Fibroblast of villous mesenchyme (primary cell): Measurements from ENCODE around the gene NR6A1. TPM values are rescaled to one million over a fixed set of nuclear protein-coding genes. Genes with fewer than 3 reads are reported as not detected.

ENCODE experiments used
- DNase-seq: peaks from one replicate; pipeline ENCODE4 v3.0.0-alpha.2; 2010; ENCODE audit warnings: low read depth
- H3K4me3 ChIP-seq: 2 replicates; pipeline ENCODE4 v1.5.1; 2011; ENCODE audit warnings: low read depth, mild to moderate bottlenecking, low read length
- total RNA-seq: library from RNA; depleted of rRNA; stranded (reverse); fragments of >200 nt; gene quantifications from 2 replicates; pipeline ENCODE4 v1.2.3, GENCODE V29; 2012
- TF ChIP-seq, protein P1 (sequence below): IDR thresholded peaks from 2 replicates; pipeline ENCODE4 v1.5.1; 2012; ENCODE audit warnings: low read depth, mild to moderate bottlenecking, low read length; ENCODE audit not compliant: insufficient read depth

The NR6A1 gene
- total RNA-seq, 1 donor: under 0.01 TPM

DNA sequence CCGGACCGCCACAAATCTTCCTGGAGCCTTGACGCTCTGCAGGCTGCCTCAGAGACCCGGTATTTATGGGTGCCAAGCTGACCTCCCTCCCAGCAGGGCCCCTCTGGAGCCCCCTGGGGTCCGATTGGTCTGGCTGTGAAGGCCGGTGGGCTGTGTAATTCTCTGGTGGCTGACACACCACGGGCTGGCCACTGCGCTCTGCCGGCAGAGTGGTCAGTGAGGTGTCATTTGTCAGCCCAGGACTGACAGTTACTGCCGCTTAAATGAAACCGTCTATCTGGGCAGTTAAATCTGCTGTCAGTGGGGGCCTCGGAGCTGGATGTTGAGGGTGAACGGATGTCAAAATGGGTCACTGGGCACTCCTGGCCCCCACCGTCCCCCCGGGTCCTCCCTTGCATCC lies 274.6 kb downstream of the NR6A1 start:
- TF ChIP-seq, protein P1, sequence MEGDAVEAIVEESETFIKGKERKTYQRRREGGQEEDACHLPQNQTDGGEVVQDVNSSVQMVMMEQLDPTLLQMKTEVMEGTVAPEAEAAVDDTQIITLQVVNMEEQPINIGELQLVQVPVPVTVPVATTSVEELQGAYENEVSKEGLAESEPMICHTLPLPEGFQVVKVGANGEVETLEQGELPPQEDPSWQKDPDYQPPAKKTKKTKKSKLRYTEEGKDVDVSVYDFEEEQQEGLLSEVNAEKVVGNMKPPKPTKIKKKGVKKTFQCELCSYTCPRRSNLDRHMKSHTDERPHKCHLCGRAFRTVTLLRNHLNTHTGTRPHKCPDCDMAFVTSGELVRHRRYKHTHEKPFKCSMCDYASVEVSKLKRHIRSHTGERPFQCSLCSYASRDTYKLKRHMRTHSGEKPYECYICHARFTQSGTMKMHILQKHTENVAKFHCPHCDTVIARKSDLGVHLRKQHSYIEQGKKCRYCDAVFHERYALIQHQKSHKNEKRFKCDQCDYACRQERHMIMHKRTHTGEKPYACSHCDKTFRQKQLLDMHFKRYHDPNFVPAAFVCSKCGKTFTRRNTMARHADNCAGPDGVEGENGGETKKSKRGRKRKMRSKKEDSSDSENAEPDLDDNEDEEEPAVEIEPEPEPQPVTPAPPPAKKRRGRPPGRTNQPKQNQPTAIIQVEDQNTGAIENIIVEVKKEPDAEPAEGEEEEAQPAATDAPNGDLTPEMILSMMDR: no peak
- no peak for DNase-seq
- no peak overlapping the region for H3K4me3 ChIP-seq

DNA sequence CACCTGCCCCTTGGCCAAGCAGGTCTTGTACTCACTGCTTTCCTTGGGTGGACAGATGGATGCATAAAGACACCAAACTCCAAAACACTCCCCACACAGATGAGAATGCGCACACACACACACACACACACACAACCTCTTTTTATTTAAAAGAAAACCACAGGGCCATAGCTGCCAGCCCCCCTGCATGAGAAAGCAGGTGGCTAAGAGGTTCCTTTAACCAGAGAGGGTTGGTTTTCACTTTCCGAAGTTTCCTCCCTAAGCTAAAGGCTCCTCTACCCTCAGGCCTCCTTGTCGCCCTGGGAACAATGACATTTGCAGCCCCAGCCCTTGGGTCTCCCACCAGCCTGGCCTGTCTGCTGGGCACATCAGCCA lies 275.0 kb downstream of the NR6A1 start:
- TF ChIP-seq, protein P1: no peak
- DNase-seq: no peak
- H3K4me3 ChIP-seq: no peak overlapping the region

DNA sequence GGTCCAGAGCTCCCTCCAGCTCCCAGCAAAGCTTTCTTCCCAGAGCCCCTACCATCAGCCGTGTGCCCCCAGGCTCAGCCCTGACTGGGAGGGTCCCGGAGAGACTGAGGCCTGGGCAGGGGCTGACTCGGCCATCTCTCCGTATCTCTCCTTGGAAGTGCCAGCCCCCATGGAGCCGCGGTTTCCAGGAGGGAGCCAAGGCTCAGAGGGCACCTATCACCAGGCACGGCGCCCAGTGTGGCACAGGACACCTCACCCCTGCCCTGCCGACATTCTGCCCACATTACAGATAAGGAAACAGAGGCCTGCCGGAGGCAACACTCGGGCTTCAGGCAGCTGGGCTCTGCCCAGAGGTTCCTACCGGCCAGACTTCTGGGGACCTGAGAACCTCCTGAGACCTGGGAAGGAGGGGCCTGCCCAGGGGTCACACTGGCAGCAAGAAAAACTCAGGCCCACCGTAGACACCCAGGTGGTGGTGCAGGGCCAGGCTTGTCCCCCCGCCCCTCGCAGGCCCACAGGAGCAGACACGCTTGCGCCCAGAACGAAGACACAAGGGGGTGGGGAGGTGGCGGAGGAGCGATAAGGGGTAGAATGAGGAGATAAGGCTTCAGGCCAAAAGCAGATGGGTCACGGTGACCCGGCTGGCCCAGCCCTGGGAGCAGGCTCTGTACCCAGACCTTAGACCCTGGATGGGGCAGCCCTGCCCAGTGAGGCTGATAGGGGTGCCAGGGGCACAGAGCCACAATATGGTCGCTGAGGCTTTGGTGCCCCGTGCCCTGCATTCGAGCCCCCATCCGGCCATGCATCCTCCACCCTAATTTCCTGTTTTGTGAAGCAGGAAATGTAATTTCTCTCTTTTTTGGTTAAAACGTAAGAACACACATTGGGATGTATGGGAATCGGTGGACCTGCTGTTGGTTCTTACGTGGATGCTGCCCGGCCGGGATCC lies 275.7 kb downstream of the NR6A1 start:
- no peak overlapping the region for H3K4me3 ChIP-seq
- no peak for DNase-seq
- TF ChIP-seq, protein P1: no peak

DNA sequence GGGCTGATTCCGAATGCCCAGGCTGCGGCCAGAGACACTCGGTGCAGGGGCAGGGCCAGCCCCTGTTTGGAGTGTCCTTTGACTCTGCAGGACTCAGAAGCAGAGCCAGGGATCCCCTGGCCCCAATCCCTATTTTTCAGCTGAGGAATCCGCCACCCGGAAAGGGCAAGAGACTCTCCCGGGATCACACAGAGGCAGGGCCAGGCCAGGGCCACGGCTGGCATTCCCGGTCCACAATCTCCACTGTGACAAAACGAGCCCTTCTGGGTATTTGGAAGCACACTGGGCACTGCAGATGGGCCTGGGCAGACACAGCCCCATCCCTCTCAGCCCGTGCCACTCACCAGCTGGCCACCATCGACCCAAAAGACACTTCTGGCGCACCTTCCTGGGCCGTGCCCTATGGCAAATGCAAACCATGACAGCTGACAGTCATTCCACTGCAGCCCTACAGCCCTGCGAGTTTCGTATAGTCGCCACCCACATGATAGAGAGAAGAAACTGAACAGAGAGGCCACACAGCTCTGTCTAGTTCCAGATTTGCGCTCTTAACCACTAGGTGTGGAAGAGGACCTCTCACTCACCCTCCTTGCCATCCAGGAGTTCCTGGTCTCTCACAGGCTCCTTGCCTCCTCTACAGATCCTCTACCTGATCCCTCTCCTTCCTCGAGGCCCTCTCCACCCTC lies 277.2 kb downstream of the NR6A1 start:
- DNase-seq: no peak
- no peak overlapping the region for H3K4me3 ChIP-seq
- TF ChIP-seq, protein P1: no peak

DNA sequence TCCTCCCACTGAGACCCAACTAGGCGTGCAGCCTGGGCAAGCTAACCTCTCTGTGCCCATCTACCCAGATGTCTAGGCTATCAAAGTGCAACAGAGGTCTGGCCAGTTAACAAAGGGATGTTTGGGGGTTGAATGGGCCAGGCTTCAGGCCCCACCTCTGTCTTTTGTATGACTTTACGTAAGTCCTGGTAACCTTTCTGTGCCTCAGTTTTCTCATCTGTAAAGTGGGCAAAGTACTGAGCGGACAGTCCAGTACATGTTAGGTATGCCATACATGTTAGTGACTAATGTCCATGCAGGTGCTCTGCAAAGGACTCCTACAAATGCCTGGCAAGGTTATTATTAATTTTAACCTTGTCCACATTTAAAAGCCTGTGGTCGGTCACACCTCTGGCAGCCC lies 277.9 kb downstream of the NR6A1 start:
- H3K4me3 ChIP-seq: no peak overlapping the region
- TF ChIP-seq, protein P1: no peak
- DNase-seq: no peak

DNA sequence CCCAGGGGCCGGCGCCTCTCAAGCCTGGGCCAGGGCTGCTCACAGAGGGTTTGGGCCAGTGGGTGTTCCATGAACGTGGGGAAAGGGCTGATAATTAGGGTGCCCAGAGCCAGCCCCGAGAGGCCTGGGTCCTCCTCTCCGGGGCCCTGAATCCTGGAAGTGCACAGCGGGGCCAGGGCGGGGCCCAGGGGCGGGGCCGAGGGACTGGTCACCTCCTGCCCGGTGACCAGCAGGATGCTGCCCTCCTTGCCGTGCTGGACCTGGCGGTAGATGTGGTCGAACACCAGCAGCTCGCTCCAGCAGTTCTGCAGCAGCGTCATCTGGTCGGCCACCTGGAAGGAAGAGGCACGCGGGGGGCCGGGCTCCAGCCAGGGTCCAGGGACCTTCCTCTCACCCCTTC lies 278.3 kb downstream of the NR6A1 start:
- H3K4me3 ChIP-seq: no peak overlapping the region
- no peak for DNase-seq
- TF ChIP-seq, protein P1: no peak
